GM19099 (cell line): ENCODE measurements around the gene SLC24A2.

ENCODE experiments used
- POLR2A ChIP-seq: IDR thresholded peaks from 3 replicates; pipeline ENCODE4 v1.6.1; 2011; ENCODE audit warnings: low read depth; ENCODE audit not compliant: insufficient read length; ENCODE audit errors: extremely low read depth

The SLC24A2 gene

GRCh38 chr9:19782005-19782404, 6.8 kb downstream of the SLC24A2 start:
- TF ChIP-seq POLR2A: no peak

- TF ChIP-seq POLR2A: no peak
These were observed 7.6 kb downstream of the SLC24A2 start for GRCh38 chr9:19781240-19781639.

DNA sequence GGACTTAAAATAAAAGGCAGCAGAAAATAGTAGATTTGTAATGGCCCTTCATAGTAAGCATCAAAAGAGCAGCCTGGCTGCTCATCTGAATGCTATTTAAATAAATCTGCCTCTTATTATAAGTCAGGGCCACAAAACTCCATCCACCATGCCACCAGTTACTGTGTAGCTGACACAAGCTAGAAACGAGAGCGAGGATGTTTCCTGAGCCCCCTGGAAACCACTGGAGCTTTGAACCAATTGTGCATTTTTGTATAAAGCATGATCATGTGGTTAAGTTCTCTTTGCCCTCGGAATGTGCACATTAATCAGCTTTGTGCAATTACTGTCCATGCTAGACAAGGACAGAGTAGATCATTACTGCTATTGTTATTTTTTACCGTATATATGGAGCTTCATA, 17.4 kb downstream of the SLC24A2 start:
- TF ChIP-seq POLR2A: no peak

- no peak for TF ChIP-seq POLR2A
These were observed 17.9 kb downstream of the SLC24A2 start for GRCh38 chr9:19770973-19771372.

DNA sequence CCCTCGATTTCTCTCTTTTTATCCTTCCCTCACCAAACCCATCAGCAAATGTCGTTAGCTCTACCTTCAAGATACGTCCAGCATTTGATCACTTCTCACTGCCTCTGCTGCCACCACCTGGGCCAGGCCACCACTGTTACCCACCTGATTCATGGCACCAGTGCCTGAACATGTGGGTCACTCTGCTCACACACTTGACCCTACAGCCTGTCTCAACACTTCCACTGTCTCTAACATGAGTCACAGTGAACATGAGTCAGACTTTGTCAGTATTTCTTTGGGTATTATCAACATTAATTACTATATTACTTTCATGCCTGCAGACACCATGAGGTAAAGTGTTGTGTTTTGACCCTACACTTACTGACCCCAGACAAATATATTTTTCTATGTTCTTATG, 19.6 kb downstream of the SLC24A2 start:
- no peak for TF ChIP-seq POLR2A

- TF ChIP-seq POLR2A: no peak
These were observed 20.0 kb downstream of the SLC24A2 start for GRCh38 chr9:19768798-19769197.

- no peak for TF ChIP-seq POLR2A
These were observed 29.8 kb downstream of the SLC24A2 start for GRCh38 chr9:19759066-19759465.

DNA sequence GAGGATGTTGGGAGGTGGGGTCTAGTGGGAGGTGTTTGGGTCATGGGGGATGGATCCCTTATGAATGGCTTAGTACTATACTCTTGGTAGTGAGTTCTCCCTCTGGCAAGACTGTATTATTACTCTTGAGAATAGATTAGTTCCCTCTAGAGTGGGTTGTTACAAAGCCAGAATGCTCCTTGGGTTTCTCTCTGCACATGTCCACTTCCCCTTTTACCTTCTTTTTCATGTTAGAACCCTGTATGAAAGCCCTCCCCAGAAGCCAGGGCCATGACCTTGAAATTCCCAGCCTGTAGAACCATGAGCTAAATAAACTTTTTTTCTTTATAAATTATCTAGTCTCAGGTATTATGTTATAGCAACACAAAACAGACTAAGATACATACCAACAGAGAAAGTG, 31.1 kb downstream of the SLC24A2 start:
- no peak for TF ChIP-seq POLR2A

GRCh38 chr9:19754921-19755320, 33.9 kb downstream of the SLC24A2 start:
- no peak for TF ChIP-seq POLR2A

DNA sequence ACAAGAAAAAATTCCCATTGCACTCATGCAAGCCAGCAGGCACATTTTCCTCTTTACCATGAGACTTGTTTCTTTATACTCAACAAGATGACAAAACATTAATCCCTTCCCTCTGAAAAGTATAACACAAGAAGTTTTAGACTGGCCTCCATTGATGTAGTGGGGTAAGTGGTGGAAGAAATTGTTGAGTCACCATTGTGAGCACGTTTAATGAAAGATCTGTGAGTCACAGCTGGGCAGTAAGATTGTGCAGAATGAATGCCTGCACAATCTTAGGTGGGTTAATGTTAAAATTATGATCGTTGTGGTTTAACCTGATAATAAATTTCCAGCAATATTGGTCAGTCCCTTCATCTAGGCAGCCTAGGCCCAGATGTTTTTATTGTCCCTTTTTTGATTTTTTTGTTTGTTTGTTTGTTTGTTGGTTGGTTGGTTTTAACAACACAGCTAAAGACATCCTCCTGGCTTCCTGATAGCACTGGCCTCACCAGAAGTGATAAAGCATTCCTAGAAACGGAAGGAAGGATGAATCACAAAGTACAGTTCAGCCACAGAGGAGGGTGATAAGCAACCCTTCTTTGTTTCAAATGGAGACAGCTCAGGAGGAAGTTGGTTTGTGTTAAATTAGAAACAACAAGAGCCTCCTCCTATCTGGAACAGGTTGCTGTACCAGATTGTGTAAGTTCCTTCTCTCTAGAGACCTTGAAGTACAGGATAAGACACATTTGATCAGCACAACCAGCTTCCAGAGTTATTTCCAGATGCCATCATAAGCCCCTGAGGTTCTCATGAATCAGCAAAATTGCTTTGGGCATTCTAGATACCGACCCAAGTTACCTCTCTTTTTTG, 40.3 kb downstream of the SLC24A2 start:
- TF ChIP-seq POLR2A: no peak

DNA sequence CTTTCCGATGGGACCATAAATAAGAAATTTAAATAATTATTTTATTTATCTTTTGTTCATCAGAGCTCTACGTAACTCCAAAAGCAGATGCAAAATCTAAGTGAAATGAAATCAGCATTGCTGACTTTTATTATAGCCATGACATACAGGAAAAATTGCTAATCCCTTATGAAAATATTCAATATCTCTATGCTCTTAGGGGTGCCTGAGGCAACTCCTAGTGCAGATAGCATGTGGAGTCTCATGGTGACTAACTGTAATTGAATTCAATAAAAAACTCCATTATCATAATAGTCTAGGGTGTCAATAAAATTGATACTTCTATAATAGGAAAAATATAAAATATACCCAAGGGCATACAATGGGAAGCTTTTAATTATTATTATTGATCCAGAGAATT, 42.6 kb downstream of the SLC24A2 start:
- no peak for TF ChIP-seq POLR2A

- TF ChIP-seq POLR2A: no peak
These were observed 47.7 kb downstream of the SLC24A2 start for GRCh38 chr9:19741178-19741577.
